Measurements from ENCODE around the gene PLA2G2E. TPM values are rescaled to one million over a fixed set of nuclear protein-coding genes. Genes with fewer than 3 reads are reported as not detected.

The PLA2G2E gene
- polyA plus RNA-seq, 1 of the 3 experiments (the other 2 are of a cell fraction) = not detected

- ChIA-PET CTCF (interaction anchor here (0.7 to 2.4 kb wide), 2 partner anchors 10 to 25 kb away, joined by 3 to 12 read pairs; partner anchors contain the start of gene OTUD3), POLR2A (no interaction called here)
- Histone ChIP-seq H3F3A (replicated peaks; ENCODE audit: insufficient read depth) (no peaks in the 10 kb centered on the region), H3K4me2 (no peak overlapping the region), H3K27ac (ENCODE audit: low read depth in 2 of 2, low read length in 1 of 2) (no peak overlapping the region), H3K27me3 (ENCODE audit: insufficient read depth) (no peaks in the 10 kb centered on the region), H3K9me3 (no peaks in the 10 kb centered on the region), H3K9ac (no peak overlapping the region), H4K20me1 (ENCODE audit: insufficient read depth) (peaks cover 33% of the 10 kb centered on the region; the same call in 1 of the 2 replicates), H3K4me1 (ENCODE audit: control insufficient read depth in 1 of 2, insufficient read depth in 2 of 2, low read depth in 1 of 2, low read length in 1 of 2) (no peaks in the 10 kb centered on the region), H3K79me2 (ENCODE audit: insufficient read depth) (peaks cover 59% of the 10 kb centered on the region), H3K9me2 (no peaks in the 10 kb centered on the region), H3K36me3 (replicated peaks in 1 of 2; ENCODE audit: control insufficient read depth in 1 of 2, insufficient read depth in 2 of 2, low read length in 1 of 2) (peaks cover 30 to 76% of the 10 kb centered on the region in 2 experiments), H2AFZ (ENCODE audit: low read depth) (no peak overlapping the region), H3K4me3 (ENCODE audit: low read depth in 2 of 2, low read length in 1 of 2) (no peak overlapping the region)
- TF ChIP-seq FOSL2 (IDR thresholded peaks at IDR 0.05; ENCODE audit: borderline replicate concordance, low read depth) = peak; percentile 28; the same call in 1 of the 2 replicates
- no peak for TF ChIP-seq USF1 (IDR thresholded peaks at IDR 0.05; ENCODE audit: borderline replicate concordance, low read depth)
- TF ChIP-seq YY1 (IDR thresholded peaks at IDR 0.05; ENCODE audit: low read depth) = no peak
- DNase-seq = no peak
- WGBS (ENCODE audit: low lambda C conversion rate) = 94% methylated on average over 6 of the region's 6 CpGs
Measured at GRCh38 chr1:19892628-19893168, 30.7 kb downstream of the PLA2G2E start.

GRCh38 chr1:19892129-19892528, 31.3 kb downstream of the PLA2G2E start:
- no peaks in the 10 kb centered on the region for H3K27me3 ChIP-seq (ENCODE audit: insufficient read depth)
- H2AFZ ChIP-seq (ENCODE audit: low read depth) = no peak overlapping the region
- no peak overlapping the region for H3K27ac ChIP-seq (ENCODE audit: low read depth in 2 of 2, low read length in 1 of 2)
- no peaks in the 10 kb centered on the region for H3K9me2 ChIP-seq
- no peaks in the 10 kb centered on the region for H3F3A ChIP-seq (replicated peaks; ENCODE audit: insufficient read depth)
- TF ChIP-seq RAD21 (IDR thresholded peaks at IDR 0.05; ENCODE audit: low read length) (no peak), EZH2phosphoT487 (IDR thresholded peaks at IDR 0.05; ENCODE audit: borderline replicate concordance, low read depth) (no peak), FOXJ3 (CRISPR knock-in tag; IDR thresholded peaks at IDR 0.05) (no peak), USF1 (IDR thresholded peaks at IDR 0.05; ENCODE audit: borderline replicate concordance, low read depth) (no peak), USF2 (IDR thresholded peaks at IDR 0.05; ENCODE audit: borderline replicate concordance, low read depth, low read length) (no peak), YY1 (IDR thresholded peaks at IDR 0.05; ENCODE audit: low read depth) (no peak), FOSL2 (IDR thresholded peaks at IDR 0.05; ENCODE audit: borderline replicate concordance, low read depth) (no peak), MXI1 (IDR thresholded peaks at IDR 0.05; ENCODE audit: low read depth, low read length) (no peak), SMC3 (IDR thresholded peaks at IDR 0.05; ENCODE audit: low read depth, low read length) (no peak), PBX3 (IDR thresholded peaks at IDR 0.05) (no peak), IRF3 (IDR thresholded peaks at IDR 0.05; ENCODE audit: low read depth, low read length) (no peak), CTCF (IDR thresholded peaks at IDR 0.05) (no peak)
- ChIA-PET CTCF (interaction anchor here (0.7 kb wide), 1 partner anchor 26 kb away, joined by 3 read pairs; no protein-coding TSS in a partner anchor), POLR2A (no interaction called here)
- H3K36me3 ChIP-seq (replicated peaks in 1 of 2; ENCODE audit: control insufficient read depth in 1 of 2, insufficient read depth in 2 of 2, low read length in 1 of 2) = peaks cover 30 to 74% of the 10 kb centered on the region in 2 experiments
- peaks cover 65% of the 10 kb centered on the region for H3K79me2 ChIP-seq (ENCODE audit: insufficient read depth)
- H3K9me3 ChIP-seq = no peaks in the 10 kb centered on the region
- no peak for DNase-seq
- H3K9ac ChIP-seq = no peak overlapping the region
- no peak overlapping the region for H3K4me2 ChIP-seq
- WGBS (ENCODE audit: low lambda C conversion rate) = 90% methylated on average over 3 of the region's 3 CpGs
- H3K4me1 ChIP-seq (ENCODE audit: control insufficient read depth in 1 of 2, insufficient read depth in 2 of 2, low read depth in 1 of 2, low read length in 1 of 2) = no peaks in the 10 kb centered on the region
- no peak overlapping the region for H3K4me3 ChIP-seq (ENCODE audit: low read depth in 2 of 2, low read length in 1 of 2)
- H4K20me1 ChIP-seq (ENCODE audit: insufficient read depth) = peaks cover 39% of the 10 kb centered on the region; the same call in 1 of the 2 replicates

All from SK-N-SH (cell line).